ES-I3 (cell line): ENCODE results near the gene DOCK8.

Source experiments
- H3K36me3 ChIP-seq: 2 replicates; pipeline ENCODE4 v1.6.1; 2013; ENCODE audit warnings: mild to moderate bottlenecking, low read length, control low read depth, moderate library complexity; ENCODE audit not compliant: insufficient read depth
- H3K4me1 ChIP-seq: 2 replicates; pipeline ENCODE4 v1.6.1; 2013; ENCODE audit warnings: mild to moderate bottlenecking, control low read depth, low read length; ENCODE audit not compliant: insufficient read depth
- H3K9ac ChIP-seq: 2 replicates; pipeline ENCODE4 v1.6.1; 2013; ENCODE audit warnings: low read depth, mild to moderate bottlenecking, low read length, moderate library complexity
- H3K9me3 ChIP-seq: 2 replicates; pipeline ENCODE4 v1.6.1; 2013; ENCODE audit warnings: mild to moderate bottlenecking, low read length, moderate library complexity; ENCODE audit not compliant: control insufficient read depth, insufficient read depth

DOCK8 gene

DNA sequence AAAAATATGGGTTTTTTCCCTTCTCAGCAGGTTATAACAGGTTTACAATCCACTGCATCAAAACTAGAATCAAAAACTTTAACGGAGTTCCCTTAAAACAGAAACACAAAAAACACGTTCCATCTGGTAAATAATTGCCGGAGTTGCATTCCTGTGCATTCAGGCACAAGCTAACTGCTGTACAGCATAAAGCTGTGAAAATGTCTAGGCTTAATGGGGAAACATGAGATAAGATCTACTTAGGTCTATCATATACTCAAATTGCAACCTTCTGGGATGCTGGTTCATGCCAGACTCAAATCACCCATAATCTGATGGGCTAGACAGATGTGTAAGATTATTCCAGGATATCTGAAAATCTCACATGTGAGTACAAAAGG is 265.3 kb downstream of the DOCK8 start:
- Histone ChIP-seq H3K9ac (no peak overlapping the region), H3K4me1 (peaks cover 12% of the 10 kb centered on the region; the same call in 1 of the 2 replicates), H3K9me3 (no peaks in the 10 kb centered on the region; the same call in 1 of the 2 replicates), H3K36me3 (peaks cover 3% of the 10 kb centered on the region; the same call in 1 of the 2 replicates)

DNA sequence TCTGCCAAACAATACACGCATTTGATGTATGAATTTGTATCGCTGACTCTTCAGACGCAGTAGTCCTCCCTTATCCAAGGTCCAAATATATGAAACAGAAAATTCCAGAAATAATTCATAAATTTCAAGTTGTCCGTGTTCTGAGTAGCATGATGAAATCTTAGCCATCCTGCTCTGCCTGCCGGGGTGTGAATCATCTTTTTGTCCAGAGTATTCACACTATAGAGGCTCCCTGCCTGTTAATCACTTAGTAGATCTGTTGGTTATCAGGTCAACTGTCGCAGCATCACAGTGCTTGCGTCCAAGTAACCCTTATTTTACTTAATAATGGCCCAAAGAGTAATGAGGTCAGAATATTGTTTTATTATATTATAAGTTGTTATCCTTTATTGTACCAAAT is 268.1 kb downstream of the DOCK8 start:
- Histone ChIP-seq H3K9ac (no peak overlapping the region), H3K4me1 (peaks cover 4% of the 10 kb centered on the region; the same call in 1 of the 2 replicates), H3K36me3 (peaks cover 3% of the 10 kb centered on the region; the same call in 1 of the 2 replicates), H3K9me3 (no peaks in the 10 kb centered on the region; the same call in 1 of the 2 replicates)

DNA sequence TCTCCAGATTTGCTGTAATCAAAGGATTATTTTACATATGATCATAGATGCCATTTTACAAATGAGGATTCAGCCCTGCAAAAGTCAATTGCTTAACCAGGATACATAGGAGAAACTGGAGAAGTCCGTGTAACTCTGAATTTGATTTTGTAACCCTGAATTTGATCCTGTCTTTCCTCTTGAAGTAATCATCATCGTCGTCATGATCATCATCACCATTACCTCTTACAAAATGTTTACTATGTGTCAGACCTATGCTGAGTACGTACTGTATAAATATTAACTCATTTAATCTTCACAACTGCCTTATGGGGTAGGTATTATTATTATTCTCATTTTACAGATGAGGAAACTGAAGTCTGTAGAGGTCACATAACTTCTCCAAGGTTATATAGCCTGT is 271.5 kb downstream of the DOCK8 start:
- no peak overlapping the region for H3K9ac ChIP-seq
- H3K36me3 ChIP-seq, result peaks cover 3% of the 10 kb centered on the region; the same call in 1 of the 2 replicates
- no peaks in the 10 kb centered on the region for H3K4me1 ChIP-seq
- H3K9me3 ChIP-seq, result no peaks in the 10 kb centered on the region; the same call in 1 of the 2 replicates

DNA sequence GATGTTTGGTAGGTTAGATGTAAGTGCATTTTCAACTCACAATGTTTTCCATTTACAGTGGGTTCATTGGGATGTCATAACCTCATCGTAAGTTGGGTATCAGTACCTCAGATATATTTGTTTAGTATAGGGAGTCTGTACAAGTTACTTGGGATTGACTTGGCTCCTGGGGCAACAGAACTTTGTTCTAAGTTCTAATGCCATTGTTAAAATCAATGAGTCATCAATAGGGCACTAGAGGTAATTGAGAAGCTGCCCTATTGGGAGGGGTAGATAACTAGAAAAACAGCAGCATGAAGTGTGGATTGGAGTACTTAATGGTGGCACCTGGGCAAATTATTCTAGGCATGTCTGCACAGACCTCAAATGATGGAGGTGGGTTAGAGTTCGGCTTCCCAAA is 272.8 kb downstream of the DOCK8 start:
- Histone ChIP-seq H3K9ac (no peak overlapping the region), H3K9me3 (no peaks in the 10 kb centered on the region; the same call in 1 of the 2 replicates), H3K4me1 (no peaks in the 10 kb centered on the region), H3K36me3 (peaks cover 3% of the 10 kb centered on the region; the same call in 1 of the 2 replicates)

DNA sequence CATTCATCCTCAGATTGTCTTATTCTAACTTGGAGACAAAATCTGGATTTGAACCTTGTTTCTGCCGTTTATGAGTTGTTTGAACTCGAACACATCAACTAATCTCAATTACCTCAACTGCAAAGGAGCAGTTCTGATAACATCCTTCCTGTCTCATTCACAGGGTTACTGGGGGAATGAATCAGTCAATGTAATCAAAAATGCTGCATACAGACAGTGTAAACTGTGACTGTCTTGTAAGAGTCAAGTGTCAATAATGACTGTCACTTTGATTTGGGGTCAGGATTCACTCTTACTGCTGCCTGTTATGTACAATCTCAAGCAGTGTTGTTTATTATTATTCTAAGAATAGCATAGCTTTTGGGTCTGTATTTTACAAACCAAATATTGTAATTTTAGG is 273.8 kb downstream of the DOCK8 start:
- H3K9ac ChIP-seq, result no peak overlapping the region
- H3K9me3 ChIP-seq, result no peaks in the 10 kb centered on the region; the same call in 1 of the 2 replicates
- H3K4me1 ChIP-seq, result no peaks in the 10 kb centered on the region
- peaks cover 3% of the 10 kb centered on the region; the same call in 1 of the 2 replicates for H3K36me3 ChIP-seq

DNA sequence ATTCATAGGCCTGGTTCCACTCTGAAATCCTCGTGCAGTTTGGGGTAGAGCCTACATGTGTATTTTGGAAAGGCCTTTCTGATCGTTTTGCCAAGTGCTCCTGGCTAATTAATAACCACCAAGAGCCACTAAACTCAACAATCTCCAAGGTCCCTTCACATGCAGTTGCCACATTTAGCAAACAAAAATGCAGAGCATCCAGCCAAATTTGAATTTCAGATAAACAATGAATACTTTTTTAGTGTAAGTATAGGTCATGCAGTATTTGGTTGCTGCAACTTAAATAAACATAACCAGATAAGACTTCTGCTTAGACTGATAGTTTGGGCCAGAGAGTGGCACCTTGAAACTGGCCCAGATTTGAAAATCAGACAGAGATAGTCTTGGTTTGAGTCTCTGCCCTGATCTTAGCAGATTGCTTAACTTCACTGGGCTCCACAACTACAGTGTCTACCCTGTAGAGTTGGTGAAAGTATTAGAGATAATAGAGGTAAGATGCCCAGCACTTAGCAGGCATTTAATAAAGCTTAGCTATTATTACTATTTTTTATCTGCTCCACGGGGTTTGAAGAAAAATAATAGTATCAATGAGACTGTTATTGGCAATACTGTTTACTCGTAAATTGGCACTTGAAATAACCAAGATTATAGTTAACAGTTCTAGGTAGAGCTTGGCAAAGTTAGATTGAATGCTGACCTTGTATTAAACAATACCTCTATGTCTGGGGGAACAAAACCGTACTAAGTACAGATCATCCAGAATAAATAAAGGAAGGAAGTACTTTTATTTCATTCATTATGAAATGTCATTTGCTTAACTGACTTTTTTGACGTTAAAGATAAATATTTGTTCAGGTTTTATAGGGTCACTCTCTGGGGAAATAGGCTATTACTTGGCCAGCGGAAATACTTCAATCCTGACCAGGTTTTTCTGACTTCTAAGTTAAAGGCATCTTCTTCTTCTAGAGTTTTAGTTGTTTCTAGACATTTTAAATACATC is 274.8 kb downstream of the DOCK8 start:
- Histone ChIP-seq H3K9me3 (no peaks in the 10 kb centered on the region), H3K9ac (no peak overlapping the region), H3K4me1 (no peaks in the 10 kb centered on the region), H3K36me3 (peaks cover 3% of the 10 kb centered on the region; the same call in 1 of the 2 replicates)

DNA sequence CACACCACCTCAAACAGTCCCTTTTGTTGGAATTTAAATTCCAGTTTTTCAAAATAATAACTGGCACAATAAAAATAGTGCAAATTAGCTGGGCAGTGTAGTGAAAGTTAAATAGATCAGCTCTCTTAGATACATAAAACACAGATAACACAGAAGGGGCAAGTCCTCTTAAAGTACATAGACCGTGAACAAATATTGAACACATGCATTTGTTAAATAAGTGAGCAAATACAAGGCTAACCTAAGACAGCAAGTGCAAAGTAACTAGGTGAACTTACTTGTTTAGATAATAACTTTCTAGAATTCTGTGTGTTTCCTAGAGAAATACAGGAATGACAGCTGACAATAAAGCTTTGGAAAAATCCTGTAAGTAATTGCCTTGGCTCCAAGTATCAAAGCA is 280.1 kb downstream of the DOCK8 start:
- Histone ChIP-seq H3K36me3 (no peaks in the 10 kb centered on the region), H3K4me1 (no peaks in the 10 kb centered on the region), H3K9me3 (no peaks in the 10 kb centered on the region), H3K9ac (no peak overlapping the region)

DNA sequence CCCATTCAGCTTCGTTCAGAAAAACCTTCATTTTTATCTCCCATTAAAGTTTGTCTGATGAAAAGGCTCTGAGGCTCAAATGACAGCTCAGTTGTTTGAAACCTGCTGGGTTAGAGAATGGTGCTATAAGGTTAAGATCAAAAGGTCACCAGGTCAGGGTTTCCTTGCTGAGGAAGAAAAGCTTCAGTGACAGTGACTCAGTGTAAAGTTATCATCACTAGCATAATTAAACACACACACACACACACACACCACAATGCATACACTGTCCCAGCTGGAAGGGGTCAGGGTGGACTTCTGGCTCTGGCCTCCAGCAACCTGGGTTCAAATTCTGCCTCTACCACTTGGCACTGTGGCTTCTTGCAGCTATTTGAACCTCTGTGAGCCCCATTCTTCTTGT is 281.1 kb downstream of the DOCK8 start:
- Histone ChIP-seq H3K4me1 (no peaks in the 10 kb centered on the region), H3K36me3 (no peaks in the 10 kb centered on the region)

DNA sequence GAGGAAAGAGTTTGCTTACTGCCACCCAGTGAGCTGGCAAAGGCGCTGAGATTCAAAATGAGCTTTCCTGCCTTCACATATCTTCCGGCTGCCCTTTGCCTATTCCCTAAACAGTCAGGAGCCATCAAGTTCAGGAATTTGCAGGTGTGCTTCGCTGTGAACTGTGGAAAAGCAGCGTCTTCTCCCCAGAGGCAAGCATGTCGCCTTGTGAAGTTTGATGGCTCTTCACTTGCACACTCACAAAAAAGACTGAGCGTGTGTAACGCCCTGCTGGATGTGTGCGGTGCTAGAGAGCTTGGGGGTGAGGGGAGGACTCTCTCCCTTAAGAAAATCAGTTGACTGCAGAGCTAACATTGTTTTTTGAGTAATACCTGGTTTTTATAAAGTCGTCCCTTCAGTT is 288.7 kb downstream of the DOCK8 start:
- no peaks in the 10 kb centered on the region for H3K4me1 ChIP-seq
- no peaks in the 10 kb centered on the region for H3K36me3 ChIP-seq
- peak overlapping the region; percentile 98 for H3K9ac ChIP-seq
- no peaks in the 10 kb centered on the region for H3K9me3 ChIP-seq

More for the DNA sequence above, 281.1 kb downstream of the DOCK8 start:
- Histone ChIP-seq H3K9ac (no peak overlapping the region), H3K9me3 (no peaks in the 10 kb centered on the region)

DNA sequence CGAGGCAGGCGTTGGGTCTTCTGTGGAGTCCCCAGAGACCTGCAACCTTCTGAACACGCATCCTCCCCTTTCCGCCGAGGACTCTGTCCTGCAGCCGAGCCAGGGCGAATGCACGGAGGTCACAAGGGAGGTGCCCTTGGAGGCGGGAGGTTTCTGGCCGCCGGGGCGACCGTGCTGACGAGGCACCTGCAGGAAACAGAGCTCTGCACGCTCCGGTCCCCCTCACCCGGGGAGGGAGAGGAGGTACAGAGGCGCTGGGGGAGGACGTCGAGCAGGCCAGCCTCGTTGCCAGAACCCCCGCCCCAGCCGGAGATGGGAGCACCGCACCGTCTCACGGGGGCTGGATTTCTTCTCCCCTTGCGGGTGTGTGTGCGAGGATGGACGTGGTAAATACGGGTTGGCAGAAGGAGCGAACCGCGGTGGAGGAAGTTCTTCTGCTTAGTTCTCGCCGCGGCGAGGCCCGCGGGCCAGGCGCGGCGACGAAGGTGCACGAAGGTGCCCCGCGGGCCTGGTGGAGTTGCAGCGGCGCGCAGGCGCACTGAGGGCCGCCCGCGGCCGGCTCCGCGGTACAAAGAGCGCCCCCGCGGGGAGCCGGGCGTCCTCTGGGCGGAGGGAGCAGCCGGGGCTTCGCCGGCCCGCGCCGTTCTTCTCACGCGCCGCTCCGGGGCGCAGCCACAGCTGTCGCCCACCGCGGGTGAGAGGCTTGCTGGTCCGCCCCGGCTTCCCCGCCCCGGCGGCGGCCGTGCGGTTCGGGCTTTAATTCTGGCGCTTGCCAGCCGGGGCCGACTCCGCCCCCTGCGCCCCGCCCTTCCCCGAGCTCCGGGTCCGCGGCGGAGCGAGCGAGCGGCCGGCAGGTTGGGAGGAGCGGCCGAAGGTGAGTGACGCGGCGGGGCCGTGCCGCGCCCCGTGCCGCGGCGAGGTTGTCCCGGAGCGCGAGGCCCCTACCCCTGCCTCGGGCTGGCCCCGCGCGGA is 289.5 kb downstream of the DOCK8 start, which contains the start of gene KANK1:
KANK1 (plus strand) TSS at position 815 of the 972 bp plus-strand sequence.
- Histone ChIP-seq H3K9ac (peak within 1 kb of the TSS; percentile 98), H3K4me1 (no peaks in the 10 kb centered on the region), H3K36me3 (no peaks in the 10 kb centered on the region), H3K9me3 (no peaks in the 10 kb centered on the region)

DNA sequence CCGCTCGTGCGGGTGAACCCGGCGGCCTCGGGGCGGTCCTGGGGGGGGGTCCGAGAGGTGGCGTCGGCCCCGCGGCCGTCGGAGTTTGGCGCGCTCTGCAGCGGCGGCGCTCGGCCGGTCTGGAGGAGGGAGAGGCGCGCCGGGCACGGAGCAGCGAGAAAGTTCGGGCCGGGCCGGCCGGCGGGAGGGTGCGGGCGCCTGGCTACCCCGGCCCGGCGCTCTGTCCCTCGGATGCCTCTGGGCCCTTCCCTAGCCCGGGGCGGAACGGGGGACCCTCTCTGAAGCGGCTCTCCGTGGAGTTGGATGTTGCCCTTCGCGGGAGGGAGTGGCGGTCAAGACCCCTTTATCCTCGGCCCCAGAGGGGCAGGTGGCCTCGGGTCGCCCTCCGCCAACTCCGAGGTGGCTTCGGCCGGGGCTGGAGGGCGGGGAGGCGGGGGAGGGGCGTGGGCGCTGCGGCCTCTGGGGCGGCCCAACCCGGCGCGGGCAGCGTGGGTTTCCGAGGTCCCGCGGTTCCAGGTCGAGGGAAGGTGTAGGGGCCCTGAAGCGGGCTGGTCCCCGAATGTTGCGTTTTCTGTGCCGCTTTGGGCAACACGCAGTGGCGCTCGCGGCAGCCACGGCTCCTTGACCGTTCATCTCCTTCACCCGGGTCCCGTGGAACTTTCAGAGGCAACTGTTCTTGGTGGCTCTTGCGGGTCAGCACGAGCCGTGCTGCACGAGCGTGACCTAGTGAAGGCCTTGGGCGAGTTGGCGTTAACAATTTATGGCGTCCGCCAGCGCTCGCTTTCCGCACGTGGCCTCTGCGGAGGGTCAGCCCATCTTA is 290.5 kb downstream of the DOCK8 start:
- Histone ChIP-seq H3K36me3 (no peaks in the 10 kb centered on the region), H3K9ac (peak overlapping the region; percentile 98), H3K4me1 (no peaks in the 10 kb centered on the region), H3K9me3 (no peaks in the 10 kb centered on the region)

DNA sequence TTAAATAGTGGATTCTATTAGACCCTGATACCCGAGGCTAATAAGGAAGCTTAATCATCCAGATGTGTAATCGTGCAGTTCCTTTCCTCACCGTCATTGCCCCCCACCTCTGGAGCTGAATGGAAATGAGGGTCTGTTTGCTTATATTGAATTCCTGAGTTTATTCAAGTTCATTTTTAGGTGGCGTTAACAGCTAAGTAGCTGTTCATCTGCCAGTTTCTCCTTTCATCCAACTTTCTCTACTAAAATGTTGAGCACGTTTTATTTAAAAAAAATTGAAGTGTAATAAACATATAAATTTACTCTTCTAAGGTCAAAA is 291.0 kb downstream of the DOCK8 start:
- H3K9ac ChIP-seq, result peak overlapping the region; percentile 98
- no peaks in the 10 kb centered on the region for H3K4me1 ChIP-seq
- H3K9me3 ChIP-seq, result no peaks in the 10 kb centered on the region
- H3K36me3 ChIP-seq, result no peaks in the 10 kb centered on the region

DNA sequence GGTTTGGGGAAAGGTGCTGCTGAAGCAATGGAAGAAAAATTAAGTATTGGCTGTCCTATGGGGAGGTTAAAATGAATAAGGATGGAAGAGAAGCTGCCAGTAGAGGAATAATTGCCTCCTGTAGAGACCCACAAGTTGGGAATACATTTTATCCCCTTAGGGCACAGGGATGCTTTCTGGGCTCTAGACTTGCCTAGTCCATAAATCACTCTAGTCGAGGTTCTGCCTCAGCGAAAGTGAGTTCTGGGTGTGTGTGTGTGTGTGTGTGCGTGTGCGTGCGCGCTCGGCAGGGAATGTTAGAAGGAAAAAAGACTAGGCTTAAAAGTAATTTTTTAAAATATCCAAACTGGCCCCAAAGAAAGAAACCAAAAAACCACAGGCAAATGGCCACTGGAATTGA is 291.6 kb downstream of the DOCK8 start:
- Histone ChIP-seq H3K9ac (no peak overlapping the region), H3K4me1 (no peaks in the 10 kb centered on the region), H3K9me3 (no peaks in the 10 kb centered on the region), H3K36me3 (no peaks in the 10 kb centered on the region)
